SIG-M5 (cell line): Measurements from ENCODE around the gene TMEM219.
A peak's percentile ranks its signal among the peaks of the same experiment; 100 is the strongest.

Source experiments
- DNase-seq: peaks from one replicate; lab custom pipeline; 2025; lab: John Stamatoyannopoulos, UW

The TMEM219 gene

DNA sequence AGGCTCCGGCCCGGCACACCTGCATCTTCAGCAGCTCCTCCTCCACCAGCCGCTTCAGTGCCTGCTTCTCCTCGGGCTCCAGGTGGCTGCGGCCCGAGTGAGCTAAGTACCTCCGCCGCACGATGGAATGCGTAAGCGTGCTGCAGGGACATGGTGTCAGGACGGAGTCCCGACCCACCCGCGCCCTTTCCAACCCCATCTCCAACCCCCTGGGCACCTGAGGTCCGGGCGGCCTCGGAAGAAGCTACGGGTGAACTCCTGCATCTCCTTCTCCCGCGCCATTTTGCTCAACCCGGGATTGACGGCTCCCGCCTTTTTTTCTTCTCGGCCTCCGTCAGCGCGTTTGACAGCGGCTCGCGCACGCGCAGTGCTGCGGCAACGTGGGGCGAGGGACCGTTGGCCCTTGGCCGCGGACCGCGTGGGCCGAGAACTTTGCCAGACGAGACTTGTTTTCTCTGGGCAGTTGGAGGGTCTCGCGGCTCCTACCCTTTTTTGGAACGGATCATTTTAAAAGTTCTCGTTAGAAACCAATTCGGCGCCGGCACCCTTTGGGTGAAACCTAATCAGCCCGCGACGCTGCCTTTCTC lies 33.5 kb downstream of the TMEM219 start, which contains the start of gene HIRIP3:
HIRIP3 (minus strand) TSS at position 294 of the 587 bp plus-strand sequence; CDS start at position 282, 12 bp downstream.
- DNase-seq = no peak

DNA sequence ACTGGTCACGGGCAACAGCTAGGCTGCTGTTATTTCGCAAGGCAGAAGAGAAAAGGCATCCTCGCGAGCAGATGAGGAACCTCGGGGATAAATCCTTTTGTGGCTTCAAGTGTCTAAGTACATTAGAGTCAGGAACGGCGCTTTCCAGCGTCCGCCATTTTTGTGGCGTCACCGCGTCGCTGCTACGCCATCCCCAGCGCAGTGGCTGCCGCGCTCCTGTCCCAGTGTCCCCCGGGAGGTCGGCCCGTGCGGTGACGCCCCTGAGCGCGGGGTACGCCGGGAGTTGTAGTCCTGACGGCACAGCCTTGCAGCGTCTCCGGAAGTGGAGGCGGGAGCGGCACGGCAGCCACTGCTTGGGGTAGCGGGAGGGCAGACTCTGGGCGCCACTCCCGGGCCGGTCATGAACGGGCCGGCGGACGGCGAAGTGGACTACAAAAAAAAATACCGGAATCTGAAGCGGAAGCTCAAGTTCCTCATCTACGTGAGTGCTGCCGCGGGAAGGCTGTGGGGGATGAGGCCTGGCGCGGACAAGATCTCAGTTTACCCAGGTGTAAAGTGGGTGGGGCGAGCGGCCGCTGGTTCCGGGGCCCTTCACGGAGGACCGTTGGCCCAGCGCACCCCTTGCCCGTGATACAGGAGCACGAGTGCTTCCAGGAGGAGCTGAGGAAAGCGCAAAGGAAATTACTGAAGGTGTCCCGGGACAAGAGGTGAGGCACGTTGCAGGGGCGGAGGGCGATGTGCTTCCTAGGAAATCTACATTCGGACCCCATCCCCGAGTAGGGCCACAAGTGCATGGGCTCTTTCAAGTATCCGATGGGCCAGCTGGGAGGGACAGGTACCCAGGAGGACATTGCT lies 34.3 kb downstream of the TMEM219 start, which contains the start of gene INO80E:
INO80E (plus strand) TSS at position 331 of the 855 bp plus-strand sequence; CDS start at position 401, 70 bp downstream.
- peak; percentile 70 for DNase-seq

DNA sequence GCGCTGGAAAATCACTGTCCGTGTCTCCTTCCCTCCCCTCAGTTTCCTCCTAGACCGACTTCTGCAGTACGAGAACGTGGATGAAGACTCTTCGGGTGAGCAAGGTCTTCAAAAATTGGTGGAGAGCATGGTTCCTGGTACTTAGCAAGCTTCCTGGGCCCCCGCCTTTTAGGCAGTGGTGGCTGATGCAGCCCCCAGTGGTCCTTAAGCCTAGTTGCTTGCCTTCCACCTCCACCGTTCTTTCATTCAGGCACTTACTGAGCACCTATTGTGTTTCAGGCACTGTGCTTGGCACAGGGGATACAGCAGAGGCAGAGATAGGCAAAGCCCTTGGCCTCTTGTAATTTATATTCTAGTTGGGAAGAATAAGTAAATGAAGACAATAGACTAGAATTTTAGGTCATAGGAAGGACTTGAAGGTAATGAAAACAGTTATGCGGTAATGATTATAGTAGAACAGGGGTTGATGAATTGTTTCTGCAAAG lies 34.9 kb downstream of the TMEM219 start:
- DNase-seq = no peak

DNA sequence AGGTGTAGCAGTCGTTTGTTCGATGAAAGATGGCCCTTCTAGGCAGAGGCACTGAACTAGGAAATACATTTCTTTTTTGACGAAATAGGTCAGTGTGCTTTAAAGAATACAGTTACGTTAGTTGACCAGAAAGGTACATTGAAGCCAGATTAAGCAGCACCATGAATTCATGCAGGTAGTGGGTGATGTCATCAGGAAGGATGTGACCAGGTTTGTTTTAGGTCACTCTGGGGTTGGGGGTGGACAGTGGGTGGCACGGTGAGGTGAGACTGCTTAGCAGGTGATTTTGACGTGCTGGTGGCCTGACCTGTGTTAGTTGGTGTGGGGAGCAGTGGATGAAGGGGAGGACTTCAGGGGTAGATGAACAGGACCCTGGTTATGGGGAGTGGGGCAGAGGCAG lies 37.7 kb downstream of the TMEM219 start:
- DNase-seq = no peak

DNA sequence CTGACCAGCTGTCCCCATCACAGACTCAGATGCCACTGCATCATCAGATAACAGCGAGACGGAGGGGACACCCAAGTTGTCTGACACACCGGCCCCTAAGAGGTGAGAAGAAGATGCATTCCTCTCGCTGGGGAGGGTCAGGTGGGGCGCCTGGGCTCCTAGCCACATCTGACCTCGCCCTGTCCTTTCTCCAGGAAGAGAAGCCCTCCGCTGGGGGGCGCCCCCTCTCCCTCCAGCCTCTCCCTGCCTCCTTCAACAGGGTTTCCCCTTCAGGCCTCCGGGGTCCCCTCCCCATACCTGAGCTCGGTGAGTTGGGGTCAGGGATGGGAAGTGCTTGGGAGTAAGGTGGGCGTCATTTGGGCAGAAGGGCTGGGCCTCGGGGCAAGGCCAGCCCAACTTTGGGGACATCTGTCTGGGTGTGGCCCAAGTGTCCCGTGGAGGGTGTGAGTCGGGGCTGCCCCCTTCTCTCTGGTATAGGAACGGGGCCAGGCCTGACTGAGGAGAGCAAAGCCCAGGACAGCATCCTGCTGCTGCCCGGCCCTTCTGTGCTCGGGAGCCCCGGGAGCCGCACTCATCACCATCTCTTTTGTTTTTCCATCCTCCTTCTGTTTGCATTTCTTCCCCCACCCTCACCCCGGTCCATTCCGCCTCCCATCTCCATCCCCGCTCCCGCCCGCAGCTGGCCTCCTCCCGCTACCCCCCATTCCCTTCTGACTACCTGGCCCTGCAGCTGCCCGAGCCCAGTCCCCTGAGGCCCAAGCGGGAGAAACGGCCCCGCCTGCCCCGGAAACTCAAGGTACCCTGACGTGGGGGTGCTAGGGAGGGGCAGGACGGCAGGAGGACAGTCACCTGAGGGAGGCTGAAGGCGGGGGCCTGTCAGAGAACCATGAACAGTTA lies 39.1 kb downstream of the TMEM219 start:
- no peak for DNase-seq

DNA sequence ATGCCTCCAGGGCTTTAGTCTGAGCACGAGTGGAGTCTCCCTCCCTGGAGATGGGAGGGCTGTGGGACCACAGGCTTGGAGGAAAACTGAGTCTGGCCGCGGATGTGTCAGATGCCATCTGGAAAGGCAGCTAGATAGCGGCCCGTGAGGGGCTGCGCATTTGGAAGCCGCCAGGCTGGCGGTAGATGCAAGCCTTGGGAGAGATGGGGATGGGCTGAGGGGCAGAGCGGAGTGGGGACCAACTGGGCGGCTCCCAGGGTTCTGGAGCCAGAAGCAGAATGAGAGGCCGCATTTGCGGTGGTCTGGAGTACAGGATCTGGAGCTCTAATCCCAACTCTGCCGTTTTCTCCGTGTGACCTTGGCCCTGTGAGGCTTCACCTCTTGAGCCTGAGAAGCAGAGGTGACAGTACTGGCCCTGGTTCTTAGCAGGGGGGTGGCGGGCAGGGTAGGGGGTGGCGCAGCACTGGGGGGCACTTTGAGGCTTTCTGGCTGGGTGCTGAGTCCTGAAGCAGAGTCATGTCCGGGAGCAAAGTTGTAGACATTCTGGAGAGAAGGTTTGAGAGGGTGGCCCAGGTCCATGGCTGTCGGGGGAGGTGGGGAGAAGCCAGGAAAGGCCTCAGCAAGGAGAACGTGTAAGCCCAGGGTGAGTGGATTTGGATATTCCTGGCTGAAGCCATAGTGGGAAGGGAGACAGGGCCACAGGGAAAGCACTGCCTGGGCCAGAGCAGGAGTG lies 40.9 kb downstream of the TMEM219 start:
- no peak for DNase-seq

DNA sequence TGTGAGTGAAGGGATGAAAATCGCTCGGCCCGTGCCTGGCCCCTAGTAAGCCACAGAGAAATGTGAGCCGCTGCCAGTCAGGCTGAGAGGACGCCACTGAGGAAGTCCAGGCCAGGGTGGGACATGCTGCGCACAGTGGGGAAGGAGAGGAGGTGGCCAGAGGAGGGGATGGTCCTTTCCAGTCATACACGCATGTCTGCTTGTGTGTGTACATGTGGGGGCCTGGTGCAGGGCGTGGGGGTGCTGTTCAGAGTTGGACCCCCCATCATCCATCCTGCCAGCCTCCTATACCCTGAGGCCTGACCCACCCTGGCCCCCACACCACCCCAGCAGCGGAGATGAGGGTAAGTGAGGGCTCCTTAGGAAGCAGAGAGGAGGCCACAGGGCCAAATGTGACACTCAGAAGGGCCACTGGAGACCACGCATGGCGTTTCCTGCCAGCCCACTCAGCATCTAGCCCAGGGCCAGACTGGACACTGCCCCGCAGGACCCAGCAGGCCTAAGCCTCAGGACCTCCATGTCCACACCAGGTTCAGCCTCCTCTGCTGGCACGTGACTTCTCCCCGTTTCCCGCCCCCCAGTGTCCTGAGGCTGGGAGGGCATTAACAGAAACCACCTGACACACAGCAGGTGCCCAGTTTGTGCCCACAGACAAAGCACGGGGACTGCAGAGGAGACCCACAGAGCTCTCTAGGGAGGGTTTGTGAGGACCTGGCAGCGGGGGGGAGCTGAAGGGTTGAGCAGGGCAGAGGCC lies 42.0 kb downstream of the TMEM219 start:
- no peak for DNase-seq

DNA sequence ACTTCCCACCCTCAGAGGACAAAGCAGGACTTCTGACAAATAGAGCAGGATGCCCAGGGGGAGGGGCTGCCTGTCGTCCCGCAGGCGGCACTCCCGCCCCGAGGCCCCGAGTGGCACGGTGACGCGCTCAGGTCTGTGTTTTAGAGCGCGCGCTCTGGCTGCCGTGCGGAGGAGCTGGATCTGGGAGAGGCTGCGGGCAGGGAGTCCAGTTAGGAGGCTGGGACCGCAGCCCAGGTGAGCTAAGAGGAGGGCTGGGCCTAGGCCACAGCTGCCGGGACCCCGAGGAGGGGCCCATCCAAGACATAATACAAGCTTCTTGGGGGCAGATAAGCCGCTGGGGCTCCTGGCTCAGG lies 42.5 kb downstream of the TMEM219 start:
- DNase-seq = no peak

DNA sequence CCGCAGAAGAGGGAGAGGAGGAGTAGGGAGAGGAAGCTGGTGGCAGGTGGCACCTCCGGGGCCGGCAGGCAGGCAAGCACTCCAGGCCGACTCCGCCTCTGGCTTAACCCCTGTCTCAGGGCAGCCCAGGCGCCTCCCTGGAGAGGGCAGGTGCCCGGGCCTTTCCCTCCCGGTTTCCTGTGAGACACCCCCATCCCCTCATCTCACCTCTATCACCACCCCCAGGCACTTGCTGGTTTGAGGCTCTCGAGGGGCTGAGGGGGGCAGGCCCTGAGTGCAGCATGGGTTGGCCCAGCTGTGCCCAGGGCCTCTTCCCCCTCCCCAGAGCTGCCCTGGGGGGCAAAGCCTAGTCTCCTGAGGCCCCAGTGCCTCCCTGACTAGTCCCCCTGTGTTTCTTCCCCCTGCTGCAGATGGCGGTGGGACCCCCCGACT lies 42.9 kb downstream of the TMEM219 start:
- DNase-seq = no peak

DNA sequence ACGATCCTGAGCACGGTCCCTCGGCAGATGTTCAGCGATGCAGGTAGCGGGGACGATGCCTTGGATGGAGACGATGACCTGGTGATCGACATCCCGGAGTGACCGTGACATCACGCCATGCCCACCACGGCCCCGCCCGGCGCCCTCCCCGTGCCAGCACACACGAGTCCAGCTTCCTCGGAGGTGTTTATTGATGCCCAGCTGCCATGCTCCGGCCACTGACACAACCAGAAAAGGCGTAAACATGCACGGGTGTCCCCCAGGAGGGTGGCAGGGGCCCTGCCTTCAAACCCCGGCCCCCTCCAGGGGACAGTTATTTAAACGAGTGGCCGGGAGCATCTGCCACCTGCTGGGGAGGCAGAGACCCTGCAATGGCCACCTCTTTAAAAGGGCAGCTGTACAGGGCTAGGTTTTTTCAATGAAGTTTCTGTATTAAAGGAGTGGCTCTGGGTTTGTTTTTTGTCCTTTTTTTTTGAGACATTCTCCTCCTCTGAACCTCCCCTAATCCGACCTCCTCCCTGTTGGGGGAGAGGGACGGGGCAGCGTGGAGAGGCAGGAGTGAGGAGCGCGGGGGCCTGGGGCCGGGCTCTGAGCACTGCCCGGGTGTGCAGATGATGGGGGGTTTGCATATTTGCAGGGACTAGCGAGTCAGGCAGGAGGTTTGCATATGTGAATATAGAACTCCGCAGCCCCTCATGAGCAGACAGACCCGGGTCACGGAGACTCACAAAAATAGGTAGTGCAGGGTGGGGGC lies 43.6 kb downstream of the TMEM219 start:
- no peak for DNase-seq

DNA sequence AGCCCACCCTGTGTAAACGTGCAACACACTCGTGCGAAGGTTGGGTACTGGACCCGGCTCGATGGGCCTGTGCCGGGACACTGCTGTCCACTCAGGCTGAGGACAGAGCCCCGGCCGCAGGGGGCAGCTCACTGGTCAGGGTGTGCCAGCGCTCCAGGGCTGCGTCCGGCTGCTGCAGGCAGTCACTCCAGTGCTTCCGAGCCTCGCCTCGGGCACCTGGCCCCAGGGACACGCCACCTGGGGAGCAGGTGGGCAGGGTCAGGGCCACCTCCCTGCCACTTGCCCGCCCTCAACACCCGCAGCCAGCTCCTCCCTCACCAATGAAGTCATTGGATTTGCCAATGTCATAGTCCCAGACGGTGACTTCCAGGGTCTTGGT lies 44.2 kb downstream of the TMEM219 start:
- DNase-seq = no peak

DNA sequence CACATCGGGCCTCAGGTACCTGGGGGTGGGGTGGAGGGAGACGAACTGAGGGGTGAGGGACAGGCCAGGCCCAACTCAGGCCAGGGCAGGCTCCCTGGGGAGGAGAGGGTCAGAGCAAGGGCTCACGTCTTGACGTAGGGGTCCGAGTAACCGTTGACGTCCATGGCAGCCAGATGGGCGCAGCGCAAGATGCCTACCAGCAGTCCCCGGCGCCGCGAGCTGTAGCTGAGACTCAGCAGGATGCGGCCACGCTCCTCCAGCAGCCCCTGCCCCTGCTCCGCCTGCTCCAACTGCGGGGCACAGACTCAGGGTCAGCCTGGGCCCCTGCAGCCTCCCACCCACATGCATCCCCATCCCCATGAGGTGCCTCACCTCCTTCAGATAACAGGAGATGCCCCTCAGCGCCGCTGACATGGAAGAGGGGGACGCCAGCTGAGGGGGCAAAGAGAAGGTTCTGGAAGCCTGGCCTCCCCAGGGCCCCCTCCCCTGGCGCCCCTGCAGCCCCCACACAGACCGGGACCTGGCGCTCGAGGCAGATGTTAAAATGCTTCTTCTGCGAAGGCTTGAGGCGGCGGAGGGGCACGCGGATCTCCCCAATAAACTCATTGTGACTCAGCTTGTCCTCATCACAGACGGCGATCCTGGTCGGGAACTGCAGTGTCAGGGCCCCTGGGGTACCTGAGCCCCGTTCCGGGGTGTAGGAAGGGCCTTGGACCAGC lies 44.9 kb downstream of the TMEM219 start:
- DNase-seq = no peak

DNA sequence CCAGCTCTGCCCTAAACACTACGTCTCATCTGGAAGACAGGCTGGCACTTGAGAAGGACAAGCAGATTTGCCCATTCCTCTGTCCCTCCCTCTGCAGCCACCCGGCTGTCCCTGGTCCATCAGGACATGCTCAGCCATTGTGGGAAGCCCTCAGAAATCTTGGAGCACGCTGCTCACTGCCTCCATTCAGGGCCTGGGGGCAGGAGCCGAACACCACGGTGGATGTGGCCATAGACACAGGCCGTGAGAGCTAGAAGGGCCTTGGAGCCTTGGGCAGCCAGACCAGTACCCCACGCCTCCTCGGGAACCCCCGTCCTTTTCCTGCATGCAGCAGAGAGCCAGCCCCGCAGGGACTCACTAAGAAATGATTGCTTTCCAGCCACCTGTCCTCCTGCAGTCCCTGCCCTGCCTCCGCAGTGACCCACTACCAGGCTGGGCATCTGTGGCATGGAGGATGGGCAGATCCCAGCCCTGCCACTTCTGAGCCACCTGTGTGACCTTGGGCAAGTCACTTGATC lies 45.6 kb downstream of the TMEM219 start:
- no peak for DNase-seq

DNA sequence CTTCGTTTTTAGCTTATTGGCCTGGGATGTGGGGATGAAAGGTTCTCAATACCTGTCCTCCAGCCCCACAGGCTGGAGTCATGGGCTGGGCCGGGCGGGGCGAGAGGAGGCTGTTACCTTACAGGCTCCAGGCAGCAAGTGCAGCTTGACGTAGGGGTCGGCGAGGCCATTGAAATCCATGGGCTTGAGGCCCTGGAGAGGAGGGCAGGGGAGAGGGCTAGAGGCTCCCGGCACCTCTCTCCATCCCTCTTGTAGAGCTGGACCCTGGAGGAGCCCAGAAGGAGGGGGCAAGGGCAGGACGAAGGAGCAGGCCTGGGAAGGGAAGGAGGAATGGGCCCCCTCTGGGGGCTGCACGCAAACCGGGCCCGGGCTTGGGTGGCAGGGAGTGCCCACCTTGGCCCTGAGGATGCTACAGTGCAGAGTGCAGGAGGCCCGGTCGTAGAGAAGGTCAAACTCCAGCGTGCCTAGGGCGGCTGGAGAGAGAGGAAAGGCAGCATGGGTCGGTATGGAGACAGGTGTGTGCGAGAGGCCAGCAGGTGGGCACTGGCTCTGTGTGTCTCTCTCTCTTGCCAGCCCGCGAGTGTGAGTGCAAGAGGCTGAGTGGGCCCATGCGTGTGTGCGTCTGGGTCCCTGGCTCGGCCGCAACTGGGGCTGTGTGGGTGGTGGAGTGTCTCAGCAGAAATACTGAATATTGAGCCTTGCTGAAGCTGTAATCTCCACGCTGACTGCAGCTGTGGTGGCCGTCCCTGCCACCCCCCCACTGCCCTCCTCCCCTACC lies 47.4 kb downstream of the TMEM219 start:
- no peak for DNase-seq

DNA sequence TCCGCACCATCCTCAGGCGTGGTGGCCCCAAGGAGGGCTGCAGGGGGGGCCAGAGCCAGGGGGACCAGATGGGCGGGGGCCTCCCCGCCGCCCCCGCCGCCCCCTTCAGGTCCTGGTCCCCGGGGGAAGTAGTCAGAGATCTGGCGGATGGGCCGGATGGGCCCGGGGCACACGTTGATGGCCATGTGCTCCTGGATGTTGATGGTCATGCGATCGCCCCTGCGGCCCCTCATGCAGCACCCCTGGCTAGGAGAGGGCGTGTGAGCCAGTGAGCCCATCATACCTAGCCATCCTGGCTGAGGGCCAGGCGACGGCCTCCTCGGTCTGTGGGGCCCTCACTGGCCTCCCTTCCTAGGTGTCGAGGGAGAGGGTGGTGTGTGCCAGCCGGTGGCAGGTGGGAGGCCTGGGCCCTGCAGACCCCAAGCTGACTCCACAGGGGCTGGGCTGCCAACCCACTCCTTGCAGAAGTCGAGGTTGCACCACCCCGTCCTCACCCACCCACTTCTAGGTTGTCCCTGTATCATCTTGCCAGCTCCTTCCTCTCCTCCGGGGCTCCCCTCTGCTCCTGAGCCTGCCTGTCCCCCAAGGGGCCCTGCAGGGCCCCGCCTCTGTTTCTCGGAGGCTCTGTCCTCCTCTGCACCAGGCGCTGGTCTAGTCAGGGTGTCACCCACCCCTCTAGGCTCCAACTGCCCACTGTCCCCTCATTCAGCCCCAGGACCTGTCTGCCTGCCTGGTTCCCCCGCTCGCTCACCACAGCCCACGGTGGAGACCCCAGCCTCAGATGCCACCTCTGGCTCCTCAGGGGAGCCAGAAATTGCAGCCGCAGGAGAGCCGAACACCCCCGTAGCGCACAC lies 48.3 kb downstream of the TMEM219 start:
- DNase-seq = no peak

DNA sequence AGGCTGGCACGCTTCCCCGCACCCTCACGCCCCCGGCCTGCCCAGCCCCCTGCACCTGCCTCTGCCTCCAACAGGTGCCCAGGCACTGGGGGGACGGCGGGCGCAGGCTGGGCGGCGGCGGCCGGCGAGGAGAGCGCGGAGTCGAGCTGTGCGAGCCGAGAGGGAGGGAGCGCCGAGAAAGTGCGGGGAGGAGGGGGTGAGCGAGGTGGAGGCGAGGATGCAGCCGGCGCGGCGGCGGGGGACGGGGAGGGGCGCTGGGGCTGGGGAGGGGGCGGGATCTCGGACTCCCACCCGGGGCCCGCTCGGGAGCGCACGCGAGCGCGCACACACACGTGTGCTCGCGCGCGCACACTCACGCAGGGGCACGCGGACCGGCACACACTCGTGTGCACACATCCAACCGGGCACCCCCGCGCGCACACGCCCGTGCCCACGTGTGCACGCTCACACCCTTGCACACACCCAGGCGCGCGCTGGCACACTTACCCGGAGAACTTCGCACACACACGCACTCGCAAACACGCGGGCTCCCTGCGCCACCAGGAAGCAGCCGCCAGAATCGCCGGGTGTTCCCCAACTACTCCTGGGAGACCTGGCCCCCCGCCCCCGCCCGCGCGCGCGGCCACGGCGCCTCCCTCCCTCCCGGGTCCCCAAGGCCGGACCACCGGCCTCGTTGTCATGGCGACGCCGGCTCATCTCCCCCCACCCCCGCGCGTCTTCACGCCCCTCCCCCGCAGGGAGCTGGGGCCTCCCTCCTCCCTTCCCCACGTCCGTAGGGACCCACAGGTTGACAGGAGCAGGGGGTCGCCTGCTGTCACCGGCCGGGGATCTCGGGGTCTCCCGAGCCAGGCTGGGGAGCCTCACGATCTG lies 49.2 kb downstream of the TMEM219 start, which contains the start of gene DOC2A:
DOC2A (minus strand) TSS at position 184 of the 870 bp plus-strand sequence. CDS start 805 bp downstream, outside the sequence.
- DNase-seq = no peak
